Endothelial cell (in vitro differentiated cells): ENCODE results near the gene MOK. TPM values are rescaled to one million over a fixed set of nuclear protein-coding genes. Genes with fewer than 3 reads are reported as not detected.

ENCODE experiments used
- DNase-seq: peaks from one replicate; pipeline ENCODE4 v3.0.0; 2021; ENCODE audit warnings: low spot score
- H3K27ac Mint-ChIP-seq: one replicate; pipeline ENCODE4 v1.8.0; 2021; ENCODE audit warnings: mixed read lengths, inconsistent platforms; ENCODE audit not compliant: unreplicated experiment
- H3K27me3 Mint-ChIP-seq: one replicate; pipeline ENCODE4 v1.8.0; 2021; ENCODE audit warnings: mild to moderate bottlenecking, moderate library complexity, mixed read lengths, inconsistent platforms; ENCODE audit not compliant: unreplicated experiment
- H3K36me3 Mint-ChIP-seq: one replicate; pipeline ENCODE4 v1.8.0; 2021; ENCODE audit warnings: mild to moderate bottlenecking, low read depth, mixed read lengths, inconsistent platforms; ENCODE audit not compliant: unreplicated experiment
- H3K4me1 Mint-ChIP-seq: one replicate; pipeline ENCODE4 v1.8.0; 2021; ENCODE audit warnings: mild to moderate bottlenecking, mixed read lengths, inconsistent platforms; ENCODE audit not compliant: unreplicated experiment
- H3K4me3 Mint-ChIP-seq: one replicate; pipeline ENCODE4 v1.8.0; 2021; ENCODE audit warnings: mild to moderate bottlenecking, mixed read lengths, inconsistent platforms; ENCODE audit not compliant: unreplicated experiment
- H3K9me3 Mint-ChIP-seq: one replicate; pipeline ENCODE4 v1.8.0; 2021; ENCODE audit warnings: mixed read lengths, inconsistent platforms; ENCODE audit not compliant: unreplicated experiment
- CTCF ChIP-seq: fragments of 200-600 bp; sonication (generic); IDR thresholded peaks from one replicate; pipeline ENCODE4 v1.5.0; 2021; ENCODE audit warnings: antibody characterized with exemption; ENCODE audit not compliant: unreplicated experiment
- total RNA-seq: library from RNA; stranded (reverse); fragmentation: NEBNext Ultra II Directional; extraction: Animal tissue kit (Norgen Biotek cat#: 25700); gene quantifications from one replicate; pipeline ENCODE4 v1.2.1, GENCODE V29; 2021; ENCODE audit not compliant: unreplicated experiment

MOK gene
- total RNA-seq, 1 donor from 2014 or later, result 5.8 TPM

GRCh38 chr14:102185360-102185759 is 119.6 kb downstream of the MOK start:
- DNase-seq, result no peak
- H3K27me3 Mint-ChIP-seq, result no peaks in the 10 kb centered on the region
- H3K4me1 Mint-ChIP-seq, result peaks cover 6% of the 10 kb centered on the region
- H3K36me3 Mint-ChIP-seq, result no peaks in the 10 kb centered on the region
- TF ChIP-seq CTCF, result no peak
- H3K9me3 Mint-ChIP-seq, result no peaks in the 10 kb centered on the region
- no peak overlapping the region for H3K27ac Mint-ChIP-seq
- H3K4me3 Mint-ChIP-seq, result no peak overlapping the region

GRCh38 chr14:102184316-102185035 is 120.5 kb downstream of the MOK start:
- H3K4me3 Mint-ChIP-seq, result no peak overlapping the region
- H3K27me3 Mint-ChIP-seq, result no peaks in the 10 kb centered on the region
- peaks cover 3% of the 10 kb centered on the region for H3K4me1 Mint-ChIP-seq
- no peak overlapping the region for H3K27ac Mint-ChIP-seq
- no peaks in the 10 kb centered on the region for H3K36me3 Mint-ChIP-seq
- H3K9me3 Mint-ChIP-seq, result no peaks in the 10 kb centered on the region
- DNase-seq, result no peak
- no peak for TF ChIP-seq CTCF

- TF ChIP-seq CTCF, result no peak
- DNase-seq, result no peak
- H3K9me3 Mint-ChIP-seq, result no peaks in the 10 kb centered on the region
- H3K27me3 Mint-ChIP-seq, result no peaks in the 10 kb centered on the region
- no peak overlapping the region for H3K27ac Mint-ChIP-seq
- peaks cover 3% of the 10 kb centered on the region for H3K4me1 Mint-ChIP-seq
- no peak overlapping the region for H3K4me3 Mint-ChIP-seq
- no peaks in the 10 kb centered on the region for H3K36me3 Mint-ChIP-seq
Observed at GRCh38 chr14:102183886-102184285, 121.1 kb downstream of the MOK start.

- no peak for DNase-seq
- H3K9me3 Mint-ChIP-seq, result no peaks in the 10 kb centered on the region
- no peak overlapping the region for H3K4me3 Mint-ChIP-seq
- H3K27me3 Mint-ChIP-seq, result no peaks in the 10 kb centered on the region
- H3K36me3 Mint-ChIP-seq, result no peaks in the 10 kb centered on the region
- no peak overlapping the region for H3K27ac Mint-ChIP-seq
- TF ChIP-seq CTCF, result no peak
- peaks cover 3% of the 10 kb centered on the region for H3K4me1 Mint-ChIP-seq
Observed at GRCh38 chr14:102182936-102183619, 121.9 kb downstream of the MOK start.

- Mint-ChIP-seq H3K4me1 (peaks cover 3% of the 10 kb centered on the region), H3K9me3 (no peaks in the 10 kb centered on the region), H3K4me3 (no peak overlapping the region), H3K36me3 (no peaks in the 10 kb centered on the region), H3K27me3 (no peaks in the 10 kb centered on the region), H3K27ac (no peak overlapping the region)
- no peak for DNase-seq
- no peak for TF ChIP-seq CTCF
Observed at GRCh38 chr14:102182190-102182589, 122.8 kb downstream of the MOK start.
